GM19468 (cell line): ENCODE results near the gene NPAT.
"Not testable (repeated sequence)": the region's sequence is repeated elsewhere in the genome, so short reads cannot be mapped to it uniquely, and the experiment has no call there.

Source experiments
- ATAC-seq: cut with Tn5 transposase; IDR thresholded peaks from one replicate; pipeline ENCODE4 v1.9.1; 2021; ENCODE audit warnings: mild to moderate bottlenecking, moderate library complexity, moderate number of reproducible peaks; ENCODE audit not compliant: unreplicated experiment; ENCODE audit errors: extremely low read depth

The NPAT gene

DNA sequence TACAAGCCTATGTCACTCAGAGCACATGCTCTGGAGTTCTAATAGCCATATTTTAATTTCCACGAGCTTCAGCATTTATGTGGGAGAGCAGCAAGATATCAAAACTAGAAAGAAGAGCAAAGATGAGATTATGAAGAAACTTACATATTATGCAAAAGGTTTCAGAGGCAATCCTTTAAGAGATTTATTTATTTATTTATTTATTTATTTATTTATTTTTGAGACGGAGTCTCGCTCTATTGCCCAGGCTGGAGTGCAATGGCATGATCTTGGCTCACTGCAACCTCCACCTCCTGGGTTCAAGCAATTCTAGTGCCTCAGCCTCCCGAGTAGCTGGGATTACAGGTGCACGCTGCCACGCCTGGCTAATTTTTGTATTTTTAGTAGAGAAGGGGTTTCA is 59.6 kb downstream of the NPAT start:
- not testable (repeated sequence) for ATAC-seq

DNA sequence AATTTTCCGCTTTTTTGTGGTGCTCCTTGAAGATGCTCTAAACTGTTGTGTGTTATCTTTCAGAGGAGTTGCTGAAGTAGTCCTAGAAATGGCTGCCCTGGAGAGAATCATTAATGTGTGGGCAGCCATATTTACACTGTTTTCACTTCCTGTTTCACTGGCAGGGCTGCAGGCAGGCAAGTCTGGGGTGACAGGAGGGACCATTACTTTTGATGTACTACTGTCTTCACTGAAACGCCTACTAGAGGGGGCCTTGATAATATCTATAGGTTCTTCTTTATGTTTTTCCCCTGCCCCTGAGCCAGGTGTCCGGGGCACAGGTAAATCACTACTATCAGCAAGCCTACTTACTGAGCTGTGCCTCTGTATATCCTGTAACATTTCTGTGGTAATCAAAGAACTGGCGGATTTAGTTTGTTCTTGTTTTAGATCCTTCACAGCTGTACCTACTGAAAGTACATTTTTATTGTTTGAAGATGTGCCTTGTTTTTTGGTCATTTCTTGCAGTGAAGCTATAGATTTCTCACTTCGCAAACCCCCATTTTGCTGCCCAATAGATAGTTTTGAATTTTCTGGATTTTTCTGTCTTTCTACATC is 61.4 kb downstream of the NPAT start:
- peak; percentile 97 for ATAC-seq

- ATAC-seq: no peak
These were observed 67.8 kb downstream of the NPAT start for GRCh38 chr11:108154591-108154990.

DNA sequence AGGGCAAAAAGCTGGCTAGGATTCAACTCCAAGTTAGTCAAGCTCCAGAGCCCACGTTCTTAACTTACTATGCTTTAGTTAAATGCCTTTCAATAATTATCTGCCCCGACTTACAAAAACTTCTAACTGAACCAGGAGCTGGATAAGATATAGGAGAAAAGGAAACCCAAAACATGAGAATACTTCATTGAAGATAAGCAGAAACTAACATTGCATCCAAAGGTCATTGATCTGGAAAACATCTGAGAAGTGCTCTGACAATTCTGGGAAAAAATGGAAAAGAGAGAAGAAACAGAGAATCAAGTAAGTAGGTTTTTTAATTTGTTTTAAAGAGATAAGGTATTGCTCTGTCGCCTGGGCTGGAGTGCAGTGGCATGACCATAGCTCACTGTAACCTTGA is 73.9 kb downstream of the NPAT start:
- no peak for ATAC-seq

DNA sequence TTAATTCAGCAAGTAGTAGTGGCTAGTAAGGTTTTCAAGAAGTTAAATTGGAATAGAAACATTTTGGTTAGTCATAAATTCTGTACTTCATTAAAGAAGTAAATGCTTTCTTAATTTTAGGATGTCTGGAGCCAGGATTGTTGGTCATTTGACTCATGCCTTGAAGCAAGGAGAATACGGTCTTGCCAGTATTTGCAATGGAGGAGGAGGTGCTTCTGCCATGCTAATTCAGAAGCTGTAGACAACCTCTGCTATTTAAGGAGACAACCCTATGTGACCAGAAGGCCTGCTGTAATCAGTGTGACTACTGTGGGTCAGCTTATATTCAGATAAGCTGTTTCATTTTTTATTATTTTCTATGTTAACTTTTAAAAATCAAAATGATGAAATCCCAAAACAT is 75.3 kb downstream of the NPAT start:
- ATAC-seq: no peak

DNA sequence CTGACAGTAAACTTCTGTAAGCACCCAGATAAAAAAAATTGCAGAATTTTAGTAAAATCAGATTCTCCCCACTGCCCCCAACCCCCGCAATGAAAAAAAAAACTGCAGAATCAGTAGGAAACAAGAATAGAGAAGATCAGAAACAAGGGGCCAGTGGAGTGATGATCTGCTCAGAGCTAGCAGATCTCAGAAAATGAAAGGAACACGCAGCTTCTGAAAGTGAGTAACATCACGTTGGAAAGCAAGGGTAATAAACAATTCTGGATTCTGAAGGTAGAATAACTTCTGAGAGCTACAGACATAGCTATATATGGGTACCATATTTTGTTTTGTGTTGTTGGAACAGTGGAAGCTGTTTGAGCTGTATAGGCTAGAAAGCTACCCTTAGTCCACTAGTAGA is 77.8 kb downstream of the NPAT start:
- no peak for ATAC-seq

GRCh38 chr11:108142304-108142703 is 80.1 kb downstream of the NPAT start:
- no peak for ATAC-seq

- no peak for ATAC-seq
These were observed 85.2 kb downstream of the NPAT start for GRCh38 chr11:108137212-108137611.

GRCh38 chr11:108135845-108136544 is 86.4 kb downstream of the NPAT start:
- ATAC-seq: no peak

DNA sequence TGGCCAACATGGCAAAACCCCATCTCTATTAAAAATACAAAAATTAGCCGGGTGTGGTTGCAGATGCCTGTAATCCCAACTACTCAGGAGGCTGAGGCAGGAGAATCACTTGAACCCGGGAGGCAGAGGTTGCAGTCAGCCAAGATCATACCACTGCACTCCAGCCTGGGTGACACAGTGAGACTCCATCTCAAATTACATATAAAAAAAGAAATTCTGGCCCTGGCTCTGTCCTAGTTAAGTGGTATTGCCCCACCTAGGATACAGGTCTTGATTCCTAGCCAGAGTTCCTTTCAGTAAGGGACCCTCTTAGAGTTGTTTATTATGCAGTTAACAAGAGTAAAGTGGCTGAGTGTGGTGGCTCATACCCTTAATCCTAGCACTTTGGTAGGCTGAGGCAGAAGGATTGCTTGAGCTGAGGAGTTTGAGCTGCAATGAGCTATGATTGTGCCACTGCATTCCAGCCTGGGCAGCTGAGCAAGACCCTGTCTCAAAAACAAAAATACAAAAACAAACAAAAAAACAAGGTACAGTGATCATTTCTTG is 89.4 kb downstream of the NPAT start:
- ATAC-seq: not testable (repeated sequence)

- ATAC-seq: no peak
These were observed 90.4 kb downstream of the NPAT start for GRCh38 chr11:108131993-108132392.

DNA sequence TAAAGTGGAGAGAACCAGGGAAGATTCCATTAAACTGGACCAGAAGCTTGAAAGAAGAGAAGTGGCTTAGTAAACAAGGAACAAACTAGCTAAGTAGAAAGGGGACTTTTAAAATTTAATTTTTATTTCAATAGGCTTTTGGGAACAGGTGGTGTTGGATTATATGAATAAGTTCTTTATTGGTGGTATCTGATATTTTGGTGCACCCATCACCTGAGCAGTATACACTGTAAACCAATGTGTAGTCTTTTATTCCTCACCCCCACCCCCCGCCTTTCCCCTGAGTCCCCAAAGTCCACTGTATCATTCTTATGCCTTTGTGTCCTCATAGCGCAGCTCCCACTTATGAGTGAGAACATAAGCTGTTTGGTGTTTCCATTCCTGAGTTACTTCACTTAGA is 93.7 kb downstream of the NPAT start:
- ATAC-seq: no peak

- ATAC-seq: no peak
These were observed 97.3 kb downstream of the NPAT start for GRCh38 chr11:108125096-108125495.

- ATAC-seq: no peak
These were observed 100.2 kb downstream of the NPAT start for GRCh38 chr11:108122166-108122628.

- ATAC-seq: peak; percentile 98
These were observed 100.9 kb downstream of the NPAT start, which contains the start of gene ACAT1 for GRCh38 chr11:108121274-108122155. ACAT1 (plus strand) TSS chr11:108121567; CDS start chr11:108121607, 40 bp downstream.

DNA sequence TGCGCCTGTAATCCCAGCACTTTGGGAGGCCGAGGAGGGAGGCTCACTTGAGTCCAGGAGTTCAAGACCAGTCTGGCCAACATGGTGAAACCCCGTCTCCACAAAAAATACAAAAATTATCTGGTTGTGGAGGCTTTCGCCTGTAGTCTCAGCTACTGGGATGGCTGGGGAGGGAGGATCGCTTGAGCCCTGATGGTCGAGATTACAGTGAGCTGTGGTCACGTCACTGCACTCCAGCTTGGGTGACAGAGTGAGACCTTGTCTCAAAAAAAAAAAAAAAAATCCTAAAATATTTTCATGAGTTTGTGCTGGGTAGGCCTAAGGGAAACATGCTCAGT is 101.5 kb downstream of the NPAT start:
- not testable (repeated sequence) for ATAC-seq

DNA sequence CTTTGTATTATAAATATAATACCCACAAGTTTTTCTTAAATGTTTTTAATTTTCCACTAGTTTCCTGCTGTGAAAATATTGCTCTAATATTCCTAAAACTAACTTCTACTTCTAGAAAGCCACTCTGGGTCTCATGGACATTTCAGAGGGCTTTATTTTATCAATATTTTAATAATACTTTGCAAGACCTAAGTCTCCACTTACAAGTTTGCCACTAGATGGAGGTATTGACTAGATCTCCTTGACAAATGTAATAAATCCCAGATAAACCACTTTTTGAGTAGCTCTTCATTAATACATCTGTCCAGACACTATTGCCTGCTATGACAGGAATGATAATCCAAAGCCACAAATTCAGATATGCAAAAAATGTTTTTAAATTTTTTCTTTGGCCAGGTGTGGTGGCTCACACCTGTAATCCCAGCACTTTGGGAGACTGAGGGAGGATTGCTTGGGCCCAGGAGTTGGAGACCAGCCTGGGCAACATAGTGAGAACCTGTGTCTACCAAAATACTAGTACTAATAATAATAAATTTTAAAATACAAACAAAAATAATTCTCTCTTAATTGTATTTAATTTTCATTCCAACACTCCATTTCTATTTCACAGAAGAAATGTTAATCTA is 104.6 kb downstream of the NPAT start:
- ATAC-seq: no peak

- ATAC-seq: no peak
These were observed 106.8 kb downstream of the NPAT start for GRCh38 chr11:108115500-108116140.

GRCh38 chr11:108112057-108112456 is 110.4 kb downstream of the NPAT start:
- ATAC-seq: no peak

DNA sequence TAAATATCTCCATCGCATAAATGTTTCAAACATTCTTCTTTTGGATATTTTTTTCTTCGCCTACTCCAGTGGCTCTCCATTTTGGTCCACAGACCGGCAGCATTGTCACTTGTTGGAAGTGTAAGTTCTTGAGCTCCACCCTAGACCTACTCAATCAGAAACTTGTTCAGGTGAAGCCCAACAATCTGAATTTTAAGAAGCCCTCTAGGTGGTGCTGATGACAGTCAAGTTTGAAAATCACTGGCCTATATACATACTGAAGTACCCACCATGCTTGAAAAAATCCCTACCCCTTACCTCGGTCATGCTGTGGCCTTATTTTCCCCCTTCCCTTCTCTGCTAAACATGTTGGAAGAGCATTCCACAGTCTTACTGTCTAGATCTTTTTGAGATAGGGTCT is 111.3 kb downstream of the NPAT start:
- no peak for ATAC-seq
